B cell (primary cell): Measurements from ENCODE around the gene ZCCHC10. TPM values are rescaled to one million over a fixed set of nuclear protein-coding genes. Genes with fewer than 3 reads are reported as not detected.

Experiments
- ATAC-seq: fragments of 200-7000 bp; cut with Tn5 transposase; one replicate; pipeline ENCODE4 v1.10.0; 2021; ENCODE audit warnings: low read depth, mild to moderate bottlenecking, moderate number of reproducible peaks, moderate library complexity
- CTCF ChIA-PET: fragments of 350-600 bp; sonication (Branson Sonifier 250); formaldehyde crosslinking; loops from one replicate; lab custom pipeline; 2021; ENCODE audit warnings: antibody characterized with exemption, inconsistent platforms; lab: Charles Lee
- POLR2A ChIA-PET: fragments of 350-600 bp; sonication (Branson Sonifier 250); formaldehyde crosslinking; loops from one replicate; lab custom pipeline; 2021; ENCODE audit warnings: antibody characterized with exemption; lab: Charles Lee
- DNase-seq: peaks from one replicate; pipeline ENCODE4 v3.0.0; 2013
- H2AFZ ChIP-seq: 2 replicates; pipeline ENCODE4 v1.6.1; 2012; ENCODE audit warnings: mild to moderate bottlenecking, low read depth, low read length; ENCODE audit not compliant: insufficient read depth, poor library complexity, severe bottlenecking
- H3K27ac ChIP-seq, 2 donors: 1 replicate in 1 of 2; 2 replicates in 1 of 2; pipeline ENCODE4 v1.5.1; 2012 to 2013; ENCODE audit warnings: low read length in 2 of 2, mild to moderate bottlenecking in 2 of 2, moderate library complexity in 1 of 2
- H3K27me3 ChIP-seq, 4 experiments: fragments of 200-600 bp in 1 of 4; sonication (generic) in 1 of 4; replicated peaks in 1 of 4; 1 replicate in 2 of 4; 2 replicates in 2 of 4; pipeline versions ENCODE4 v1.6.1 to v1.7.0; 2013 to 2016; ENCODE audit warnings: low read length in 3 of 4, mild to moderate bottlenecking in 2 of 4, mixed read lengths in 1 of 4, moderate library complexity in 1 of 4; ENCODE audit not compliant: insufficient read depth in 4 of 4, control insufficient read depth in 3 of 4; ENCODE audit errors: control extremely low read depth in 1 of 4
- H3K36me3 ChIP-seq, 2 experiments: replicated peaks in 1 of 2; 1 replicate in 1 of 2; 2 replicates in 1 of 2; pipeline versions ENCODE4 v1.6.1 to v1.7.1; 2013; ENCODE audit warnings: low read length in 1 of 2; ENCODE audit not compliant: insufficient read depth in 2 of 2, control insufficient read depth in 1 of 2; ENCODE audit errors: control extremely low read depth in 1 of 2, extremely low read depth in 1 of 2
- H3K4me1 ChIP-seq, 2 donors: fragments of 200-600 bp in 1 of 2; sonication (generic) in 1 of 2; 1 replicate in 1 of 2; 2 replicates in 1 of 2; pipeline versions ENCODE4 v1.5.1 to v1.6.1; 2013 to 2017; ENCODE audit warnings: low read length in 2 of 2; ENCODE audit not compliant: control insufficient read depth in 2 of 2, insufficient read depth in 2 of 2
- H3K4me2 ChIP-seq: replicated peaks from 2 replicates; pipeline ENCODE3; 2012; ENCODE audit warnings: mild to moderate bottlenecking, low read depth, low read length; ENCODE audit not compliant: poor library complexity, severe bottlenecking
- H3K4me3 ChIP-seq, 5 experiments: fragments of 200-600 bp in 1 of 5; sonication (generic) in 1 of 5; 1 replicate in 3 of 5; 2 replicates in 2 of 5; pipeline versions ENCODE4 v1.5.1 to v1.7.0; 2011 to 2016; ENCODE audit warnings: low read length in 4 of 5, mild to moderate bottlenecking in 4 of 5, low read depth in 2 of 5, control low read depth in 1 of 5, moderate library complexity in 1 of 5; ENCODE audit not compliant: insufficient read depth in 1 of 5; ENCODE audit errors: control extremely low read depth in 1 of 5, extremely low read depth in 1 of 5
- H3K79me2 ChIP-seq: fragments of 200-600 bp; sonication (generic); one replicate; pipeline ENCODE4 v1.6.0; 2016; ENCODE audit warnings: low read length; ENCODE audit not compliant: control insufficient read depth, insufficient read depth
- H3K9ac ChIP-seq: fragments of 200-600 bp; sonication (generic); 2 replicates; pipeline ENCODE4 v1.6.1; 2017; ENCODE audit warnings: mild to moderate bottlenecking, low read length, moderate library complexity
- H3K9me3 ChIP-seq, 3 donors: one replicate each; pipeline versions ENCODE4 v1.6.1 to v1.7.1; 2013; ENCODE audit warnings: low read length in 2 of 3; ENCODE audit not compliant: control insufficient read depth in 2 of 3, insufficient read depth in 1 of 3; ENCODE audit errors: control extremely low read depth in 1 of 3
- H4K20me1 ChIP-seq: 2 replicates; pipeline ENCODE4 v1.6.0; 2012; ENCODE audit warnings: mild to moderate bottlenecking, low read length; ENCODE audit not compliant: insufficient read depth, control insufficient read depth, poor library complexity, severe bottlenecking
- H3K27ac Mint-ChIP-seq: one replicate; pipeline ENCODE4 v1.8.0; 2021; ENCODE audit warnings: mixed read lengths
- H3K27me3 Mint-ChIP-seq: one replicate; pipeline ENCODE4 v1.8.0; 2021; ENCODE audit warnings: mixed read lengths
- H3K4me1 Mint-ChIP-seq: one replicate; pipeline ENCODE4 v1.8.0; 2021; ENCODE audit warnings: mixed read lengths
- H3K4me3 Mint-ChIP-seq: one replicate; pipeline ENCODE4 v1.8.0; 2021; ENCODE audit warnings: mixed read lengths
- H3K9me3 Mint-ChIP-seq: one replicate; pipeline ENCODE4 v1.8.0; 2022; ENCODE audit warnings: mixed read lengths; ENCODE audit not compliant: insufficient read depth
- CTCF ChIP-seq: fragments of 200-600 bp; IDR thresholded peaks from one replicate; pipeline ENCODE4 v1.8.0; 2022; ENCODE audit warnings: antibody characterized with exemption, mild to moderate bottlenecking
- EZH2 ChIP-seq: IDR thresholded peaks from 2 replicates; pipeline ENCODE4 v1.6.1; 2012; ENCODE audit warnings: borderline replicate concordance, low read depth, mild to moderate bottlenecking, moderate library complexity, low read length; ENCODE audit not compliant: insufficient read depth, poor library complexity, severe bottlenecking
- WGBS: methylation state at CpG from one replicate; pipeline ENCODE4 v1.1.5; 2013; ENCODE audit warnings: missing lambda C conversion rate; ENCODE audit not compliant: insufficient coverage; 5-methylcytosine and 5-hydroxymethylcytosine counted together
- intact Hi-C: fragments of 100-400 bp; cut with micrococcal nuclease; formaldehyde crosslinking; loops from one replicate; pipeline ENCODE4 v1.10.0; 2022
- polyA plus RNA-seq: library from polyadenylated mRNA; depleted of rRNA; stranded (reverse); fragments of >200 nt; gene quantifications from 2 replicates; pipeline ENCODE4 v1.2.3, GENCODE V29; 2012
- total RNA-seq, 2 donors: library from RNA; stranded (reverse); fragments of 120-200 nt in 1 of 2; gene quantifications; 1 replicate in 1 of 2; 2 replicates in 1 of 2; pipeline versions ENCODE4 v1.2.3 to v1.2.4, GENCODE V29; 2013 to 2022

The ZCCHC10 gene
- total and polyA plus RNA-seq, 2 donors (not counting 1 experiment from before 2014, with no cell fraction given), result 16.5 to 34.0 TPM

- ATAC-seq (no peak), DNase-seq (no peak)
- H3K4me3 Mint-ChIP-seq, result no peak overlapping the region
- Histone ChIP-seq H3K27me3 (no peaks in the 10 kb centered on the region), H3K9ac (no peak overlapping the region), H4K20me1 (no peaks in the 10 kb centered on the region), H3K4me2 (no peak overlapping the region), H2AFZ (no peak overlapping the region), H3K4me1 (no peaks in the 10 kb centered on the region), H3K36me3 (peaks cover 5 to 20% of the 10 kb centered on the region in 2 experiments), H3K9me3 (no peaks in the 10 kb centered on the region), H3K4me3 (no peak overlapping the region), H3K27ac (no peak overlapping the region), H3K79me2 (peaks cover 33% of the 10 kb centered on the region)
- no peaks in the 10 kb centered on the region for H3K27me3 Mint-ChIP-seq
- no peak overlapping the region for H3K27ac Mint-ChIP-seq
- peaks cover 10% of the 10 kb centered on the region for H3K4me1 Mint-ChIP-seq
- no peaks in the 10 kb centered on the region for H3K9me3 Mint-ChIP-seq
- intact Hi-C loops, result no loop called here
- WGBS, result no CpG with 5 or more reads among the region's 1 CpG
- TF ChIP-seq CTCF, result no peak
- TF ChIP-seq EZH2, result no peak
- POLR2A ChIA-PET, result no interaction called here
- CTCF ChIA-PET, result no interaction called here
Measured at GRCh38 chr5:133006653-133007052, 19.7 kb downstream of the ZCCHC10 start.

- no peak overlapping the region for H3K4me3 ChIP-seq
- Mint-ChIP-seq H3K27me3 (no peaks in the 10 kb centered on the region), H3K9me3 (no peaks in the 10 kb centered on the region), H3K4me1 (no peaks in the 10 kb centered on the region), H3K27ac (no peak overlapping the region), H3K4me3 (no peak overlapping the region)
- no peaks in the 10 kb centered on the region for H3K27me3 ChIP-seq
- 100% methylated on average over 1 of the region's 2 CpGs for WGBS
- H3K9me3 ChIP-seq, result no peaks in the 10 kb centered on the region
- CTCF ChIA-PET, result no interaction called here
- TF ChIP-seq CTCF (no peak), EZH2 (no peak)
- DNase-seq (no peak), ATAC-seq (no peak)
- H3K36me3 ChIP-seq, result peaks cover 4 to 21% of the 10 kb centered on the region in 2 experiments
- POLR2A ChIA-PET, result no interaction called here
- intact Hi-C loops, result no loop called here
- H2AFZ ChIP-seq, result no peak overlapping the region
- H3K4me2 ChIP-seq, result no peak overlapping the region
- H4K20me1 ChIP-seq, result no peaks in the 10 kb centered on the region
- no peaks in the 10 kb centered on the region for H3K4me1 ChIP-seq
- H3K9ac ChIP-seq, result no peak overlapping the region
- H3K27ac ChIP-seq, result no peak overlapping the region
- peaks cover 3% of the 10 kb centered on the region for H3K79me2 ChIP-seq
Measured at GRCh38 chr5:132999246-132999645, 27.1 kb downstream of the ZCCHC10 start.
